22Rv1 (cell line): Measurements from ENCODE around the gene RITA1.

ENCODE experiments used
- ZFX ChIP-seq: fragments of 450-650 bp; IDR thresholded peaks from 2 replicates; pipeline ENCODE4 v1.6.1; 2017; ENCODE audit warnings: antibody characterized with exemption, borderline replicate concordance
- TF ChIP-seq, protein P1 (sequence below): fragments of 450-650 bp; IDR thresholded peaks from 2 replicates; pipeline ENCODE4 v1.5.1; 2017; ENCODE audit warnings: mild to moderate bottlenecking

DNA sequence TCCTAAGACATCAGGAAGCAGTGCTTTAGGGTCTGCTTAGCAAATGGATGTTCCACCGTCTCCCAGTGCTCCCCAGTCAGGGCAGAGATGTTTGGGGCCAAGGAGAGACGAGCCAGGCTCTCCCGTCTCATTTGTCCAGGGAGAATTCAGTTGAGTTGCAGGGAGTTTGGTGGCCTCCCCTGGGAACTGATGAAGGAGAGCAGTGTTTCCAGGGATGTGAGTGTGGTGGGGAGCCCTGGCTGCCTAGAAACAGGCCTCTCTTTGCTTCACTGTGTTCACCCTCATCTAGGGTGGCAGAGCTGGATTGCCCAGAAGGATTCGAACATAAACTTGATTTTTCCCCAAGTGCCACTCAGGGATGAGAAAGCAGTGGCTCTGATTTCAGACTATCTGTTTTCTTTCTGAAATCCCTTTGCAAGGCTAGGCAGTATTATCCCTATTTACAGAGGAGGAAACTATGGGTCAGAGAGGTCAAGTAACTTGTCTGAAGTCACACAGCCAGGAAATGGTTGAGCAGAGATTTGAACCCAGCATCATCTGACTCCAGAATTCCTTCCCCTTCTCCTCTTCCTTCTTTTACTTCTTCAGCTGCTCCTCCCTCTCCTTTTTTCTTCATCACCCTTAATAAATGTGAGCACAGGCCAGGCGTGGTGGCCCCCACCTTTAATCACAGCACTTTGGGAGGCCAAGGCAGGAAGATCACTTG lies 42.3 kb downstream of the RITA1 start:
- TF ChIP-seq, protein P1, sequence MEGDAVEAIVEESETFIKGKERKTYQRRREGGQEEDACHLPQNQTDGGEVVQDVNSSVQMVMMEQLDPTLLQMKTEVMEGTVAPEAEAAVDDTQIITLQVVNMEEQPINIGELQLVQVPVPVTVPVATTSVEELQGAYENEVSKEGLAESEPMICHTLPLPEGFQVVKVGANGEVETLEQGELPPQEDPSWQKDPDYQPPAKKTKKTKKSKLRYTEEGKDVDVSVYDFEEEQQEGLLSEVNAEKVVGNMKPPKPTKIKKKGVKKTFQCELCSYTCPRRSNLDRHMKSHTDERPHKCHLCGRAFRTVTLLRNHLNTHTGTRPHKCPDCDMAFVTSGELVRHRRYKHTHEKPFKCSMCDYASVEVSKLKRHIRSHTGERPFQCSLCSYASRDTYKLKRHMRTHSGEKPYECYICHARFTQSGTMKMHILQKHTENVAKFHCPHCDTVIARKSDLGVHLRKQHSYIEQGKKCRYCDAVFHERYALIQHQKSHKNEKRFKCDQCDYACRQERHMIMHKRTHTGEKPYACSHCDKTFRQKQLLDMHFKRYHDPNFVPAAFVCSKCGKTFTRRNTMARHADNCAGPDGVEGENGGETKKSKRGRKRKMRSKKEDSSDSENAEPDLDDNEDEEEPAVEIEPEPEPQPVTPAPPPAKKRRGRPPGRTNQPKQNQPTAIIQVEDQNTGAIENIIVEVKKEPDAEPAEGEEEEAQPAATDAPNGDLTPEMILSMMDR = no peak
- TF ChIP-seq ZFX = no peak
